Parathyroid adenoma (tissue), 2 donors: Measurements from ENCODE around the gene SAT2.
"Not testable (repeated sequence)": the region's sequence is repeated elsewhere in the genome, so short reads cannot be mapped to it uniquely, and the experiment has no call there.

Experiments
- H2AFZ ChIP-seq: fragments of 300-600 bp; sonication (generic); one replicate; pipeline ENCODE4 v1.7.0; 2017; ENCODE audit warnings: antibody characterized with exemption, mild to moderate bottlenecking
- H3K27ac ChIP-seq: fragments of 300-600 bp; sonication (generic); one replicate; pipeline ENCODE4 v1.7.0; 2017
- H3K27me3 ChIP-seq: fragments of 300-600 bp; sonication (generic); one replicate; pipeline ENCODE4 v1.7.0; 2017; ENCODE audit warnings: low read length; ENCODE audit not compliant: control insufficient read depth, insufficient read depth
- H3K36me3 ChIP-seq: fragments of 300-600 bp; sonication (generic); one replicate; pipeline ENCODE4 v1.7.0; 2017; ENCODE audit warnings: low read length; ENCODE audit not compliant: control insufficient read depth, insufficient read depth
- H3K4me1 ChIP-seq: fragments of 300-600 bp; sonication (generic); one replicate; pipeline ENCODE4 v1.7.0; 2017; ENCODE audit warnings: control low read depth
- H3K4me2 ChIP-seq: fragments of 300-600 bp; sonication (generic); one replicate; pipeline ENCODE4 v1.7.0; 2017; ENCODE audit warnings: low read length
- H3K4me3 ChIP-seq: fragments of 300-600 bp; sonication (generic); one replicate; pipeline ENCODE4 v1.7.0; 2017; ENCODE audit warnings: low read depth, low read length
- H3K79me2 ChIP-seq: fragments of 300-600 bp; sonication (generic); one replicate; pipeline ENCODE4 v1.7.0; 2017; ENCODE audit warnings: control low read depth
- H3K9ac ChIP-seq: fragments of 300-600 bp; sonication (generic); one replicate; pipeline ENCODE4 v1.7.0; 2017; ENCODE audit warnings: mild to moderate bottlenecking
- H3K9me3 ChIP-seq: fragments of 300-600 bp; sonication (generic); one replicate; pipeline ENCODE4 v1.7.0; 2017; ENCODE audit warnings: low read length; ENCODE audit not compliant: control insufficient read depth
- TF ChIP-seq, protein P1 (sequence below): fragments of 300-600 bp; sonication (generic); IDR thresholded peaks from one replicate; pipeline ENCODE4 v1.7.0; 2017; ENCODE audit warnings: antibody characterized with exemption, mild to moderate bottlenecking
- donor health status: primary hyperparathyroidism.

Gene SAT2

GRCh38 chr17:7631398-7632380 is 4.1 kb upstream of the SAT2 start:
- Histone ChIP-seq H3K9me3 (no peaks in the 10 kb centered on the region), H3K4me3 (peak overlapping the region; percentile 1), H3K36me3 (no peaks in the 10 kb centered on the region), H3K4me1 (peaks cover 28% of the 10 kb centered on the region), H3K79me2 (no peaks in the 10 kb centered on the region), H3K27ac (peak overlapping the region; percentile 63), H3K4me2 (peak overlapping the region; percentile 36), H3K9ac (no peak overlapping the region), H3K27me3 (no peaks in the 10 kb centered on the region), H2AFZ (peak overlapping the region; percentile 79)
- TF ChIP-seq, protein P1, sequence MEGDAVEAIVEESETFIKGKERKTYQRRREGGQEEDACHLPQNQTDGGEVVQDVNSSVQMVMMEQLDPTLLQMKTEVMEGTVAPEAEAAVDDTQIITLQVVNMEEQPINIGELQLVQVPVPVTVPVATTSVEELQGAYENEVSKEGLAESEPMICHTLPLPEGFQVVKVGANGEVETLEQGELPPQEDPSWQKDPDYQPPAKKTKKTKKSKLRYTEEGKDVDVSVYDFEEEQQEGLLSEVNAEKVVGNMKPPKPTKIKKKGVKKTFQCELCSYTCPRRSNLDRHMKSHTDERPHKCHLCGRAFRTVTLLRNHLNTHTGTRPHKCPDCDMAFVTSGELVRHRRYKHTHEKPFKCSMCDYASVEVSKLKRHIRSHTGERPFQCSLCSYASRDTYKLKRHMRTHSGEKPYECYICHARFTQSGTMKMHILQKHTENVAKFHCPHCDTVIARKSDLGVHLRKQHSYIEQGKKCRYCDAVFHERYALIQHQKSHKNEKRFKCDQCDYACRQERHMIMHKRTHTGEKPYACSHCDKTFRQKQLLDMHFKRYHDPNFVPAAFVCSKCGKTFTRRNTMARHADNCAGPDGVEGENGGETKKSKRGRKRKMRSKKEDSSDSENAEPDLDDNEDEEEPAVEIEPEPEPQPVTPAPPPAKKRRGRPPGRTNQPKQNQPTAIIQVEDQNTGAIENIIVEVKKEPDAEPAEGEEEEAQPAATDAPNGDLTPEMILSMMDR, result no peak

DNA sequence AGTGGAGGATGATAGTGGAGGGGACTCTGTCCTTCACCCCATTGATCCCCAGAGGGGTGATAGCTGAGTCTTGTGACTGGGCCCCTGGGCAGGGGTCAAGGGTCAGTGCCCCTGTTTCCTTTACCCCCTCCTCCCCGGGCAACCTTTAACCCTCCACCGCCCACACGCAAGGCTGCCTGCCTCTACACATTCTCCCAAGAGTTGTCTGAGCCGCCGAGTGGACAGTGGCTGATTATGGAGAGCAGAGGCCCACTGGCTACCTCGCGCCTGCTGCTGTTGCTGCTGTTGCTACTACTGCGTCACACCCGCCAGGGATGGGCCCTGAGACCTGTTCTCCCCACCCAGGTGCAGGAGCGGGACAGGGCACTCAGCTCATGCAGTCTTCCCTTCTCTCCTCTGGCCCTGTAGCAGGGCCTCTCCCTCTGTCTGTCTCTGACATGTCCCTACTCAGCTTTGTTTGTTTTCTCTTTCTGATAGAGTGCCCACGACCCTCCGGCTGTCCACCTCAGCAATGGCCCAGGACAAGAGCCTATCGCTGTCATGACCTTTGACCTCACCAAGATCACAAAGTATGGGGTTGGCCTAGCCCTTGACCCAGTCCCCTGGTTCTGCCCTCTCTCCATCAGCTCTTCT is 2.4 kb upstream of the SAT2 start, which contains the start of gene SHBG:
TSS of gene SHBG (plus strand) at position 197 of the 633 bp plus-strand sequence. CDS start at position 235, 38 bp downstream.
- no peaks in the 10 kb centered on the region for H3K27me3 ChIP-seq
- H2AFZ ChIP-seq, result peak within 1 kb of the TSS; percentile 79
- peaks cover 30% of the 10 kb centered on the region for H3K4me1 ChIP-seq
- no peaks in the 10 kb centered on the region for H3K9me3 ChIP-seq
- no peak within 1 kb of the TSS for H3K4me3 ChIP-seq
- no peak within 1 kb of the TSS for H3K9ac ChIP-seq
- TF ChIP-seq, protein P1, result no peak
- peak within 1 kb of the TSS; percentile 63 for H3K27ac ChIP-seq
- no peak within 1 kb of the TSS for H3K4me2 ChIP-seq
- no peaks in the 10 kb centered on the region for H3K36me3 ChIP-seq
- no peaks in the 10 kb centered on the region for H3K79me2 ChIP-seq

- H3K9me3 ChIP-seq, result no peaks in the 10 kb centered on the region
- peak overlapping the region; percentile 94 for H3K4me3 ChIP-seq
- no peaks in the 10 kb centered on the region for H3K27me3 ChIP-seq
- peak overlapping the region; percentile 54 for H3K9ac ChIP-seq
- TF ChIP-seq, protein P1, result no peak
- H3K79me2 ChIP-seq, result no peaks in the 10 kb centered on the region
- H3K4me2 ChIP-seq, result peak overlapping the region; percentile 88
- peaks cover 19% of the 10 kb centered on the region for H3K4me1 ChIP-seq
- H2AFZ ChIP-seq, result peak overlapping the region; percentile 83
- H3K27ac ChIP-seq, result peak overlapping the region; percentile 91
- H3K36me3 ChIP-seq, result no peaks in the 10 kb centered on the region
Observed at GRCh38 chr17:7626956-7627249, 718 bp downstream of the SAT2 start.

GRCh38 chr17:7626307-7626706 is 1.3 kb downstream of the SAT2 start:
- H2AFZ ChIP-seq, result no peak overlapping the region
- H3K27me3 ChIP-seq, result no peaks in the 10 kb centered on the region
- no peaks in the 10 kb centered on the region for H3K9me3 ChIP-seq
- no peak overlapping the region for H3K27ac ChIP-seq
- no peak overlapping the region for H3K9ac ChIP-seq
- TF ChIP-seq, protein P1, result no peak
- peaks cover 15% of the 10 kb centered on the region for H3K4me1 ChIP-seq
- peak overlapping the region; percentile 88 for H3K4me2 ChIP-seq
- no peak overlapping the region for H3K4me3 ChIP-seq
- no peaks in the 10 kb centered on the region for H3K79me2 ChIP-seq
- H3K36me3 ChIP-seq, result no peaks in the 10 kb centered on the region

- H3K9ac ChIP-seq, H3K27me3 ChIP-seq, H3K36me3 ChIP-seq, H3K4me2 ChIP-seq, H3K79me2 ChIP-seq, H2AFZ ChIP-seq, H3K9me3 ChIP-seq, H3K4me3 ChIP-seq, H3K27ac ChIP-seq: not testable (repeated sequence)
- H3K4me1 ChIP-seq, result peaks cover 11% of the 10 kb centered on the region
Observed at GRCh38 chr17:7625749-7626148, 1.9 kb downstream of the SAT2 start.
